ENCODE results near the gene MRPS24. TPM values are rescaled to one million over a fixed set of nuclear protein-coding genes. Genes with fewer than 3 reads are reported as not detected.
A peak's percentile ranks its signal among the peaks of the same experiment; 100 is the strongest.

Gene MRPS24
- total and polyA plus RNA-seq, 10 of the 15 experiments (the other 5 are each of a cell fraction or from before 2014, with no cell fraction given), result 27.6 to 164 (median 106) TPM

GRCh38 chr7:43834463-43835251 lies 34.7 kb downstream of the MRPS24 start (continued):
- TF ChIP-seq CHD1 (IDR thresholded peaks at IDR 0.05; ENCODE audit: low read depth, low read length) (no peak), KDM1A (IDR thresholded peaks at IDR 0.05; ENCODE audit: borderline replicate concordance) (no peak), CBX5 (IDR thresholded peaks at IDR 0.05; ENCODE audit: low read depth) (0 out of 2 replicates have a peak, but pooled peaks have one; percentile 30), TBL1XR1 (IDR thresholded peaks at IDR 0.05; ENCODE audit: low read depth, low read length) (no peak), CREM (IDR thresholded peaks at IDR 0.05; ENCODE audit: low read depth) (peak; percentile 52), ZBTB4 (CRISPR knock-in tag; IDR thresholded peaks at IDR 0.05) (no peak), ELK1 (IDR thresholded peaks at IDR 0.05; ENCODE audit: low read depth, low read length) (no peak), RUNX3 (IDR thresholded peaks at IDR 0.05; ENCODE audit: low read length) (peak; percentile 81), TCF7 (IDR thresholded peaks at IDR 0.05; ENCODE audit: borderline replicate concordance) (no peak), E4F1 (IDR thresholded peaks at IDR 0.05; ENCODE audit: borderline replicate concordance, partially characterized antibody) (no peak), NFYB (IDR thresholded peaks at IDR 0.05; ENCODE audit: insufficient read depth, low read depth, low read length) (peak; percentile 75)
- TF ChIP-seq, protein P1, sequence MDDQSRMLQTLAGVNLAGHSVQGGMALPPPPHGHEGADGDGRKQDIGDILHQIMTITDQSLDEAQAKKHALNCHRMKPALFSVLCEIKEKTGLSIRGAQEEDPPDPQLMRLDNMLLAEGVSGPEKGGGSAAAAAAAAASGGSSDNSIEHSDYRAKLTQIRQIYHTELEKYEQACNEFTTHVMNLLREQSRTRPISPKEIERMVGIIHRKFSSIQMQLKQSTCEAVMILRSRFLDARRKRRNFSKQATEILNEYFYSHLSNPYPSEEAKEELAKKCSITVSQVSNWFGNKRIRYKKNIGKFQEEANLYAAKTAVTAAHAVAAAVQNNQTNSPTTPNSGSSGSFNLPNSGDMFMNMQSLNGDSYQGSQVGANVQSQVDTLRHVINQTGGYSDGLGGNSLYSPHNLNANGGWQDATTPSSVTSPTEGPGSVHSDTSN (IDR thresholded peaks at IDR 0.05; ENCODE audit: insufficient replicate concordance, low read depth, low read length), result no peak
- TF ChIP-seq, protein P2, sequence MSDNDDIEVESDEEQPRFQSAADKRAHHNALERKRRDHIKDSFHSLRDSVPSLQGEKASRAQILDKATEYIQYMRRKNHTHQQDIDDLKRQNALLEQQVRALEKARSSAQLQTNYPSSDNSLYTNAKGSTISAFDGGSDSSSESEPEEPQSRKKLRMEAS (IDR thresholded peaks at IDR 0.05; ENCODE audit: low read depth, low read length), result peak; percentile 60; the same call in 1 of the 2 replicates
- TF ChIP-seq, protein P3, sequence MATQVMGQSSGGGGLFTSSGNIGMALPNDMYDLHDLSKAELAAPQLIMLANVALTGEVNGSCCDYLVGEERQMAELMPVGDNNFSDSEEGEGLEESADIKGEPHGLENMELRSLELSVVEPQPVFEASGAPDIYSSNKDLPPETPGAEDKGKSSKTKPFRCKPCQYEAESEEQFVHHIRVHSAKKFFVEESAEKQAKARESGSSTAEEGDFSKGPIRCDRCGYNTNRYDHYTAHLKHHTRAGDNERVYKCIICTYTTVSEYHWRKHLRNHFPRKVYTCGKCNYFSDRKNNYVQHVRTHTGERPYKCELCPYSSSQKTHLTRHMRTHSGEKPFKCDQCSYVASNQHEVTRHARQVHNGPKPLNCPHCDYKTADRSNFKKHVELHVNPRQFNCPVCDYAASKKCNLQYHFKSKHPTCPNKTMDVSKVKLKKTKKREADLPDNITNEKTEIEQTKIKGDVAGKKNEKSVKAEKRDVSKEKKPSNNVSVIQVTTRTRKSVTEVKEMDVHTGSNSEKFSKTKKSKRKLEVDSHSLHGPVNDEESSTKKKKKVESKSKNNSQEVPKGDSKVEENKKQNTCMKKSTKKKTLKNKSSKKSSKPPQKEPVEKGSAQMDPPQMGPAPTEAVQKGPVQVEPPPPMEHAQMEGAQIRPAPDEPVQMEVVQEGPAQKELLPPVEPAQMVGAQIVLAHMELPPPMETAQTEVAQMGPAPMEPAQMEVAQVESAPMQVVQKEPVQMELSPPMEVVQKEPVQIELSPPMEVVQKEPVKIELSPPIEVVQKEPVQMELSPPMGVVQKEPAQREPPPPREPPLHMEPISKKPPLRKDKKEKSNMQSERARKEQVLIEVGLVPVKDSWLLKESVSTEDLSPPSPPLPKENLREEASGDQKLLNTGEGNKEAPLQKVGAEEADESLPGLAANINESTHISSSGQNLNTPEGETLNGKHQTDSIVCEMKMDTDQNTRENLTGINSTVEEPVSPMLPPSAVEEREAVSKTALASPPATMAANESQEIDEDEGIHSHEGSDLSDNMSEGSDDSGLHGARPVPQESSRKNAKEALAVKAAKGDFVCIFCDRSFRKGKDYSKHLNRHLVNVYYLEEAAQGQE (IDR thresholded peaks at IDR 0.05; ENCODE audit: low read depth, low read length), result no peak
- TF ChIP-seq, protein P4, sequence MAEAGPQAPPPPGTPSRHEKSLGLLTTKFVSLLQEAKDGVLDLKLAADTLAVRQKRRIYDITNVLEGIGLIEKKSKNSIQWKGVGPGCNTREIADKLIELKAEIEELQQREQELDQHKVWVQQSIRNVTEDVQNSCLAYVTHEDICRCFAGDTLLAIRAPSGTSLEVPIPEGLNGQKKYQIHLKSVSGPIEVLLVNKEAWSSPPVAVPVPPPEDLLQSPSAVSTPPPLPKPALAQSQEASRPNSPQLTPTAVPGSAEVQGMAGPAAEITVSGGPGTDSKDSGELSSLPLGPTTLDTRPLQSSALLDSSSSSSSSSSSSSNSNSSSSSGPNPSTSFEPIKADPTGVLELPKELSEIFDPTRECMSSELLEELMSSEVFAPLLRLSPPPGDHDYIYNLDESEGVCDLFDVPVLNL (IDR thresholded peaks at IDR 0.05; ENCODE audit: low read depth, low read length), result no peak

Data from GM12878 (cell line).